ENCODE data around the gene BANP. TPM values are rescaled to one million over a fixed set of nuclear protein-coding genes. Genes with fewer than 3 reads are reported as not detected.

BANP gene
- polyA plus RNA-seq, 6 donors from 2014 or later, result 24.3 to 40.1 (median 28.5) TPM

GRCh38 chr16:87956365-87957231, 5.4 kb downstream of the BANP start:
- DNase-seq, result peak; percentile 91
- peaks cover 54 to 95% (median 88%) of the 10 kb centered on the region in 3 donors for H3K4me1 Mint-ChIP-seq
- H3K27ac Mint-ChIP-seq, result peak overlapping the region; percentile 97 to 99 (median 98)
- peak overlapping the region; percentile 78 to 91 (median 88) for H3K4me3 Mint-ChIP-seq
- H3K36me3 Mint-ChIP-seq, result peaks cover 0 to 8% of the 10 kb centered on the region in 2 donors
- H3K27me3 Mint-ChIP-seq, result no peaks in the 10 kb centered on the region
- peak; percentile 71 to 73 for ATAC-seq (ENCODE audit: low read depth in 2 of 2)
- H3K9me3 Mint-ChIP-seq, result no peaks in the 10 kb centered on the region

- Mint-ChIP-seq H3K4me3 (peak overlapping the region; percentile 78 to 91 (median 88)), H3K27ac (peak overlapping the region; percentile 97 to 99 (median 98)), H3K27me3 (no peaks in the 10 kb centered on the region), H3K36me3 (peaks cover 0 to 8% of the 10 kb centered on the region in 2 donors), H3K9me3 (no peaks in the 10 kb centered on the region), H3K4me1 (peaks cover 49 to 91% (median 83%) of the 10 kb centered on the region in 3 donors)
- no peak for ATAC-seq (ENCODE audit: low read depth in 2 of 2)
- no peak for DNase-seq
Measured at GRCh38 chr16:87957296-87958094, 6.3 kb downstream of the BANP start.

- H3K4me3 Mint-ChIP-seq, result peak overlapping the region in 5 of 8 donors; percentile 24 to 84 (median 81)
- H3K4me1 Mint-ChIP-seq, result peaks cover 55 to 90% (median 84%) of the 10 kb centered on the region in 3 donors
- peak overlapping the region in 5 of 6 donors; percentile 76 to 99 (median 94) for H3K27ac Mint-ChIP-seq
- no peaks in the 10 kb centered on the region for H3K27me3 Mint-ChIP-seq
- H3K36me3 Mint-ChIP-seq, result peaks cover 0 to 10% of the 10 kb centered on the region in 2 donors
- ATAC-seq (ENCODE audit: low read depth in 2 of 2) (no peak), DNase-seq (no peak)
- no peaks in the 10 kb centered on the region for H3K9me3 Mint-ChIP-seq
Measured at GRCh38 chr16:87958632-87959031, 7.4 kb downstream of the BANP start.

GRCh38 chr16:87959391-87959990, 8.3 kb downstream of the BANP start:
- Mint-ChIP-seq H3K4me3 (peak overlapping the region; percentile 52 to 89 (median 83)), H3K27ac (peak overlapping the region in 5 of 6 donors; percentile 88 to 99 (median 96)), H3K36me3 (peaks cover 0 to 5% of the 10 kb centered on the region in 2 donors), H3K4me1 (peaks cover 56 to 89% (median 84%) of the 10 kb centered on the region in 3 donors), H3K9me3 (no peaks in the 10 kb centered on the region), H3K27me3 (no peaks in the 10 kb centered on the region)
- ATAC-seq (ENCODE audit: low read depth in 2 of 2) (no peak), DNase-seq (no peak)

GRCh38 chr16:87960296-87960695, 9.1 kb downstream of the BANP start:
- DNase-seq (no peak), ATAC-seq (ENCODE audit: low read depth in 2 of 2) (no peak)
- Mint-ChIP-seq H3K27me3 (no peaks in the 10 kb centered on the region), H3K4me3 (peak overlapping the region in 6 of 8 donors; percentile 58 to 89 (median 82)), H3K36me3 (peaks cover 0 to 5% of the 10 kb centered on the region in 2 donors), H3K4me1 (peaks cover 64 to 90% (median 89%) of the 10 kb centered on the region in 3 donors), H3K9me3 (no peaks in the 10 kb centered on the region), H3K27ac (peak overlapping the region; percentile 29 to 99 (median 90))

GRCh38 chr16:87960852-87961251, 9.6 kb downstream of the BANP start:
- Mint-ChIP-seq H3K36me3 (peaks cover 0 to 5% of the 10 kb centered on the region in 2 donors), H3K27me3 (no peaks in the 10 kb centered on the region), H3K9me3 (no peaks in the 10 kb centered on the region), H3K4me1 (peaks cover 70 to 90% (median 89%) of the 10 kb centered on the region in 3 donors), H3K4me3 (peak overlapping the region in 1 of 8 donors; percentile 82), H3K27ac (peak overlapping the region in 2 of 6 donors; percentile 71 to 99)
- DNase-seq (no peak), ATAC-seq (ENCODE audit: low read depth in 2 of 2) (no peak)

- Mint-ChIP-seq H3K4me1 (peaks cover 71 to 90% (median 89%) of the 10 kb centered on the region in 3 donors), H3K9me3 (no peaks in the 10 kb centered on the region), H3K36me3 (peaks cover 0 to 5% of the 10 kb centered on the region in 2 donors), H3K27me3 (no peaks in the 10 kb centered on the region), H3K4me3 (peak overlapping the region in 1 of 8 donors; percentile 19), H3K27ac (peak overlapping the region in 4 of 6 donors; percentile 15 to 81 (median 33))
- DNase-seq (no peak), ATAC-seq (ENCODE audit: low read depth in 2 of 2) (no peak)
Measured at GRCh38 chr16:87961623-87962022, 10.4 kb downstream of the BANP start.

- peaks cover 65 to 83% (median 80%) of the 10 kb centered on the region in 3 donors for H3K4me1 Mint-ChIP-seq
- peak; percentile 54 to 63 for ATAC-seq (ENCODE audit: low read depth in 2 of 2)
Measured at GRCh38 chr16:87963400-87963799, 12.2 kb downstream of the BANP start.

GRCh38 chr16:87964049-87964659, 12.9 kb downstream of the BANP start:
- ATAC-seq (ENCODE audit: low read depth in 2 of 2), result no peak
- peaks cover 68 to 82% (median 80%) of the 10 kb centered on the region in 3 donors for H3K4me1 Mint-ChIP-seq
- no peaks in the 10 kb centered on the region for H3K9me3 Mint-ChIP-seq
- peak overlapping the region in 5 of 6 donors; percentile 15 to 96 (median 60) for H3K27ac Mint-ChIP-seq
- no peaks in the 10 kb centered on the region for H3K27me3 Mint-ChIP-seq
- peak overlapping the region in 3 of 8 donors; percentile 45 to 77 (median 56) for H3K4me3 Mint-ChIP-seq
- peaks cover 0 to 5% of the 10 kb centered on the region in 2 donors for H3K36me3 Mint-ChIP-seq
- no peak for DNase-seq

More at GRCh38 chr16:87963400-87963799, 12.2 kb downstream of the BANP start:
- no peak for DNase-seq
- H3K9me3 Mint-ChIP-seq, result no peaks in the 10 kb centered on the region
- H3K4me3 Mint-ChIP-seq, result peak overlapping the region in 4 of 8 donors; percentile 6 to 31 (median 20)
- H3K36me3 Mint-ChIP-seq, result peaks cover 0 to 5% of the 10 kb centered on the region in 2 donors
- H3K27me3 Mint-ChIP-seq, result no peaks in the 10 kb centered on the region
- peak overlapping the region in 4 of 6 donors; percentile 29 to 83 (median 64) for H3K27ac Mint-ChIP-seq

- Mint-ChIP-seq H3K4me3 (peak overlapping the region in 1 of 8 donors; percentile 33), H3K4me1 (peaks cover 66 to 82% (median 80%) of the 10 kb centered on the region in 3 donors), H3K27me3 (no peaks in the 10 kb centered on the region), H3K27ac (peak overlapping the region in 4 of 6 donors; percentile 13 to 86 (median 84)), H3K9me3 (no peaks in the 10 kb centered on the region), H3K36me3 (peaks cover 0 to 5% of the 10 kb centered on the region in 2 donors)
- DNase-seq (no peak), ATAC-seq (ENCODE audit: low read depth in 2 of 2) (no peak)
Measured at GRCh38 chr16:87965417-87965816, 14.2 kb downstream of the BANP start.

- H3K36me3 Mint-ChIP-seq, result peaks cover 5 to 11% of the 10 kb centered on the region in 2 donors
- H3K27ac Mint-ChIP-seq, result peak overlapping the region in 5 of 6 donors; percentile 7 to 93 (median 86)
- H3K27me3 Mint-ChIP-seq, result no peaks in the 10 kb centered on the region
- peaks cover 69 to 80% (median 80%) of the 10 kb centered on the region in 3 donors for H3K4me1 Mint-ChIP-seq
- H3K4me3 Mint-ChIP-seq, result peak overlapping the region in 7 of 8 donors; percentile 59 to 88 (median 79)
- ATAC-seq (ENCODE audit: low read depth in 2 of 2), result no peak
- no peak for DNase-seq
- peaks cover under 1 to 3% (median 2%) of the 10 kb centered on the region in 7 donors for H3K9me3 Mint-ChIP-seq
Measured at GRCh38 chr16:87966064-87966645, 14.9 kb downstream of the BANP start.

GRCh38 chr16:87966685-87967185, 15.5 kb downstream of the BANP start:
- no peaks in the 10 kb centered on the region for H3K27me3 Mint-ChIP-seq
- peak overlapping the region; percentile 59 to 88 (median 80) for H3K4me3 Mint-ChIP-seq
- H3K27ac Mint-ChIP-seq, result peak overlapping the region in 5 of 6 donors; percentile 71 to 93 (median 86)
- peaks cover 68 to 81% (median 79%) of the 10 kb centered on the region in 3 donors for H3K4me1 Mint-ChIP-seq
- DNase-seq (no peak), ATAC-seq (ENCODE audit: low read depth in 2 of 2) (peak; percentile 41 to 60)
- peaks cover 4 to 8% (median 7%) of the 10 kb centered on the region in 7 donors for H3K9me3 Mint-ChIP-seq
- peaks cover 11 to 17% of the 10 kb centered on the region in 2 donors for H3K36me3 Mint-ChIP-seq
